PC-9 (cell line): ENCODE measurements around the gene COL5A2. TPM values are rescaled to one million over a fixed set of nuclear protein-coding genes. Genes with fewer than 3 reads are reported as not detected.

Experiments used
- BruUV-seq: library from RNA; stranded (reverse); fragments of 400-500 nt; replicated peaks from 2 replicates; lab custom pipeline; 2021; lab: Mats Ljungman, UMichigan
- CTCF ChIA-PET: fragments of 300-600 bp; sonication (Branson Sonifier 250); formaldehyde crosslinking; loops from one replicate; lab custom pipeline; 2022; ENCODE audit warnings: antibody characterized with exemption; lab: Charles Lee
- POLR2A ChIA-PET: fragments of 300-600 bp; sonication (Branson Sonifier 250); formaldehyde crosslinking; loops from one replicate; lab custom pipeline; 2022; ENCODE audit warnings: antibody characterized with exemption; ENCODE audit not compliant: unreplicated experiment; lab: Charles Lee
- DNase-seq, 2 experiments: peaks; one replicate each; pipeline versions ENCODE4 v3.0.0 to v3.0.0-alpha.2; 2015 to 2022; ENCODE audit warnings: mixed read lengths in 1 of 2
- H2AFZ ChIP-seq: fragments of 200-600 bp; sonication (generic); 2 replicates; pipeline ENCODE4 v1.8.1; 2017; ENCODE audit warnings: antibody characterized with exemption
- H3F3A ChIP-seq: fragments of 200-600 bp; sonication (generic); 2 replicates; pipeline ENCODE4 v1.8.1; 2017; ENCODE audit warnings: antibody characterized with exemption, mild to moderate bottlenecking, low read depth; ENCODE audit not compliant: insufficient read depth
- H3K27ac ChIP-seq: fragments of 200-600 bp; sonication (generic); 2 replicates; pipeline ENCODE4 v1.6.1; 2016; ENCODE audit warnings: mixed run types
- H3K27me3 ChIP-seq: fragments of 200-600 bp; sonication (generic); 2 replicates; pipeline ENCODE4 v1.6.1; 2016; ENCODE audit warnings: low read depth, mixed run types; ENCODE audit not compliant: insufficient read depth
- H3K36me3 ChIP-seq: fragments of 200-600 bp; sonication (generic); 2 replicates; pipeline ENCODE4 v1.6.1; 2016; ENCODE audit warnings: low read depth, mixed run types
- H3K4me1 ChIP-seq: fragments of 200-600 bp; sonication (generic); replicated peaks from 2 replicates; pipeline ENCODE4 v1.6.1; 2016; ENCODE audit warnings: mixed run types; ENCODE audit not compliant: insufficient read depth
- H3K4me2 ChIP-seq: fragments of 200-600 bp; sonication (generic); 2 replicates; pipeline ENCODE4 v1.6.1; 2017; ENCODE audit warnings: mixed run types
- H3K4me3 ChIP-seq: fragments of 200-600 bp; sonication (generic); 2 replicates; pipeline ENCODE4 v1.6.1; 2016; ENCODE audit warnings: mixed run types
- H3K79me2 ChIP-seq: fragments of 200-600 bp; sonication (generic); 2 replicates; pipeline ENCODE4 v1.6.1; 2017; ENCODE audit warnings: low read depth, mixed run types
- H3K9me2 ChIP-seq: fragments of 200-600 bp; sonication (generic); 2 replicates; pipeline ENCODE4 v1.8.1; 2017; ENCODE audit warnings: mild to moderate bottlenecking; ENCODE audit not compliant: insufficient read depth
- H3K9me3 ChIP-seq: fragments of 200-600 bp; sonication (generic); 2 replicates; pipeline ENCODE4 v1.8.1; 2016; ENCODE audit warnings: low read depth; ENCODE audit not compliant: insufficient read depth
- H4K20me1 ChIP-seq: fragments of 200-600 bp; sonication (generic); 2 replicates; pipeline ENCODE4 v1.8.1; 2017; ENCODE audit not compliant: insufficient read depth
- EZH2 ChIP-seq: fragments of 200-600 bp; sonication (generic); IDR thresholded peaks from 2 replicates; pipeline ENCODE4 v1.8.0; 2017; ENCODE audit warnings: antibody characterized with exemption, low read depth
- intact Hi-C: fragments of 100-400 bp; cut with micrococcal nuclease; formaldehyde crosslinking; loops from one replicate; pipeline ENCODE4 v1.10.0; 2022; ENCODE audit not compliant: unreplicated experiment
- total RNA-seq: library from RNA; stranded (reverse); gene quantifications from 2 replicates; pipeline ENCODE4 v1.2.3, GENCODE V29; 2021
- TF ChIP-seq, protein P1 (sequence below): fragments of 200-600 bp; sonication (generic); conservative IDR thresholded peaks from 2 replicates; pipeline ENCODE4 v1.6.1; 2017; ENCODE audit warnings: mixed run types, antibody characterized with exemption, mild to moderate bottlenecking, moderate library complexity

COL5A2 gene
- total RNA-seq, 1 experiment from 2014 or later: 0.55 TPM

DNA sequence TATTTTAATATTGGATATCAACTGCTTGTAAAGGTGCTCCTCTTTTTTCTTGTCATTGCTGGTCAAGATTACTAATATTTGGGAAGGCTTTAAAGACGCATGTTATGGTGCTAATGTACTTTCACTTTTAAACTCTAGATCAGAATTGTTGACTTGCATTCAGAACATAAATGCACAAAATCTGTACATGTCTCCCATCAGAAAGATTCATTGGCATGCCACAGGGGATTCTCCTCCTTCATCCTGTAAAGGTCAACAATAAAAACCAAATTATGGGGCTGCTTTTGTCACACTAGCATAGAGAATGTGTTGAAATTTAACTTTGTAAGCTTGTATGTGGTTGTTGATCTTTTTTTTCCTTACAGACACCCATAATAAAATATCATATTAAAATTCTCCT lies 167.2 kb downstream of the COL5A2 start:
- Histone ChIP-seq H3K4me1 (no peaks in the 10 kb centered on the region), H3K27me3 (no peaks in the 10 kb centered on the region), H3K79me2 (no peaks in the 10 kb centered on the region), H3K9me2 (no peaks in the 10 kb centered on the region), H3K36me3 (no peaks in the 10 kb centered on the region), H3K9me3 (no peaks in the 10 kb centered on the region), H2AFZ (no peak overlapping the region), H3K4me3 (no peak overlapping the region), H3K4me2 (no peak overlapping the region), H4K20me1 (no peaks in the 10 kb centered on the region), H3K27ac (no peak overlapping the region), H3F3A (no peaks in the 10 kb centered on the region)
- TF ChIP-seq, protein P1, sequence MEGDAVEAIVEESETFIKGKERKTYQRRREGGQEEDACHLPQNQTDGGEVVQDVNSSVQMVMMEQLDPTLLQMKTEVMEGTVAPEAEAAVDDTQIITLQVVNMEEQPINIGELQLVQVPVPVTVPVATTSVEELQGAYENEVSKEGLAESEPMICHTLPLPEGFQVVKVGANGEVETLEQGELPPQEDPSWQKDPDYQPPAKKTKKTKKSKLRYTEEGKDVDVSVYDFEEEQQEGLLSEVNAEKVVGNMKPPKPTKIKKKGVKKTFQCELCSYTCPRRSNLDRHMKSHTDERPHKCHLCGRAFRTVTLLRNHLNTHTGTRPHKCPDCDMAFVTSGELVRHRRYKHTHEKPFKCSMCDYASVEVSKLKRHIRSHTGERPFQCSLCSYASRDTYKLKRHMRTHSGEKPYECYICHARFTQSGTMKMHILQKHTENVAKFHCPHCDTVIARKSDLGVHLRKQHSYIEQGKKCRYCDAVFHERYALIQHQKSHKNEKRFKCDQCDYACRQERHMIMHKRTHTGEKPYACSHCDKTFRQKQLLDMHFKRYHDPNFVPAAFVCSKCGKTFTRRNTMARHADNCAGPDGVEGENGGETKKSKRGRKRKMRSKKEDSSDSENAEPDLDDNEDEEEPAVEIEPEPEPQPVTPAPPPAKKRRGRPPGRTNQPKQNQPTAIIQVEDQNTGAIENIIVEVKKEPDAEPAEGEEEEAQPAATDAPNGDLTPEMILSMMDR: no peak
- no peak for TF ChIP-seq EZH2
- no peak for DNase-seq
- POLR2A ChIA-PET: no interaction called here
- BruUV-seq: no TSS peak
- intact Hi-C loops: no loop called here
- CTCF ChIA-PET: no interaction called here

DNA sequence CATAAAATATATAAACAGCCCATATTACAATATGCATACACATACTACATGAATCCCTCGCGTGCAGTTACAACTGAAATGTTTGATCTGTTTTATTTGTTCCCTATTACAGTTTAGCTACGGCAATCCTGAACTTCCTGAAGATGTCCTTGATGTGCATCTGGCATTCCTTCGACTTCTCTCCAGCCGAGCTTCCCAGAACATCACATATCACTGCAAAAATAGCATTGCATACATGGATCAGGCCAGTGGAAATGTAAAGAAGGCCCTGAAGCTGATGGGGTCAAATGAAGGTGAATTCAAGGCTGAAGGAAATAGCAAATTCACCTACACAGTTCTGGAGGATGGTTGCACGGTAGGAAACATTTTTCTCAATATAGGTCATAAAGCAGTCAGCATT lies 169.0 kb downstream of the COL5A2 start:
- no peaks in the 10 kb centered on the region for H3K79me2 ChIP-seq
- no peaks in the 10 kb centered on the region for H3K36me3 ChIP-seq
- no peak overlapping the region for H2AFZ ChIP-seq
- H3K27ac ChIP-seq: no peak overlapping the region
- no peaks in the 10 kb centered on the region for H3K4me1 ChIP-seq
- H3K9me3 ChIP-seq: no peaks in the 10 kb centered on the region
- no peak for DNase-seq
- no TSS peak for BruUV-seq
- no peak overlapping the region for H3K4me3 ChIP-seq
- no peaks in the 10 kb centered on the region for H3K27me3 ChIP-seq
- TF ChIP-seq, protein P1: no peak
- TF ChIP-seq EZH2: no peak
- intact Hi-C loops: no loop called here
- H4K20me1 ChIP-seq: no peaks in the 10 kb centered on the region
- ChIA-PET CTCF (no interaction called here), POLR2A (no interaction called here)
- no peaks in the 10 kb centered on the region for H3K9me2 ChIP-seq
- H3K4me2 ChIP-seq: no peak overlapping the region
- no peaks in the 10 kb centered on the region for H3F3A ChIP-seq

DNA sequence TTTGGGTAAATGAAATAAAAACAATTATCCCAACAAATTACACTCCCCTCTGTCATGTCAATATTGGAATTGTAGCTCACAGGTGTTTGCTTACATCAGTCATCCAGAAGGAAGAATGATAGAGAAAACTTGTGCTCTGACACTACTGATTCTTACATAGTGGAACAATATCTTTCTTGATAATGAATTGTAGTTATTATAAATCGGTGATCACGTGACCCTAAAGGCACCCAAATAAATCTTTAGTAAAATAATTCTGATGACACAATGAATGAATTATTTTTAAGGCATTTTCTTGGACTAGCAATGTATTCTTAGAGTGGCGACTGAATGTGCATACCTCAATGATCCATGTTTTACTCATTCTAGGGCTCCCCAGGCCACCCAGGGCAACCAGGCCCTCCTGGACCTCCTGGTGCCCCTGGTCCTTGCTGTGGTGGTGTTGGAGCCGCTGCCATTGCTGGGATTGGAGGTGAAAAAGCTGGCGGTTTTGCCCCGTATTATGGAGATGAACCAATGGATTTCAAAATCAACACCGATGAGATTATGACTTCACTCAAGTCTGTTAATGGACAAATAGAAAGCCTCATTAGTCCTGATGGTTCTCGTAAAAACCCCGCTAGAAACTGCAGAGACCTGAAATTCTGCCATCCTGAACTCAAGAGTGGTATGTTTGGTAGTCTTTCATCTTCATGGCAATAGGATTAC lies 170.9 kb downstream of the COL5A2 start:
- ChIA-PET CTCF (no interaction called here), POLR2A (no interaction called here)
- intact Hi-C loops: no loop called here
- Histone ChIP-seq H3K9me2 (no peaks in the 10 kb centered on the region), H2AFZ (no peak overlapping the region), H3K27me3 (no peaks in the 10 kb centered on the region), H4K20me1 (no peaks in the 10 kb centered on the region), H3K4me3 (no peak overlapping the region), H3K79me2 (no peaks in the 10 kb centered on the region), H3K4me1 (no peaks in the 10 kb centered on the region), H3F3A (no peaks in the 10 kb centered on the region), H3K4me2 (no peak overlapping the region), H3K9me3 (no peaks in the 10 kb centered on the region), H3K27ac (no peak overlapping the region), H3K36me3 (no peaks in the 10 kb centered on the region)
- no peak for DNase-seq
- BruUV-seq: no TSS peak
- TF ChIP-seq EZH2: no peak
- TF ChIP-seq, protein P1: no peak
